Suppressor macrophage treated with lipopolysaccharide for 1 hour (primary cell): ENCODE results near the gene ADIPOR1.

Source experiments
- DNase-seq, 3 donors: peaks; one replicate each; pipeline ENCODE4 v3.0.0-alpha.2; 2020 to 2022

ADIPOR1 gene

GRCh38 chr1:202968895-202969295 lies 10.8 kb upstream of the ADIPOR1 start:
- peak; percentile 89 to 92 (median 90) for DNase-seq

- no peak for DNase-seq
Observed at GRCh38 chr1:202968351-202968750, 10.2 kb upstream of the ADIPOR1 start.

GRCh38 chr1:202967684-202968281 lies 9.7 kb upstream of the ADIPOR1 start:
- peak; percentile 58 to 70 (median 62) for DNase-seq

GRCh38 chr1:202966006-202966898 lies 8.1 kb upstream of the ADIPOR1 start:
- peak in 1 of 3 donors; percentile 51 for DNase-seq

- DNase-seq, result no peak
Observed at GRCh38 chr1:202965422-202965821, 7.3 kb upstream of the ADIPOR1 start.

GRCh38 chr1:202964791-202965410 lies 6.8 kb upstream of the ADIPOR1 start:
- DNase-seq, result no peak

- DNase-seq, result no peak
Observed at GRCh38 chr1:202961220-202961880, 3.2 kb upstream of the ADIPOR1 start.

- no peak for DNase-seq
Observed at GRCh38 chr1:202959276-202959620, 1.1 kb upstream of the ADIPOR1 start.

- DNase-seq, result no peak
Observed at GRCh38 chr1:202958544-202959275, 598 bp upstream of the ADIPOR1 start.

- DNase-seq, result no peak
Observed at GRCh38 chr1:202956969-202957368, 1.1 kb downstream of the ADIPOR1 start.

- no peak for DNase-seq
Observed at GRCh38 chr1:202954057-202954745, 3.9 kb downstream of the ADIPOR1 start.

GRCh38 chr1:202953392-202953791 lies 4.7 kb downstream of the ADIPOR1 start:
- no peak for DNase-seq

- DNase-seq, result peak; percentile 92 to 98 (median 97)
Observed at GRCh38 chr1:202952818-202953217, 5.3 kb downstream of the ADIPOR1 start.

- no peak for DNase-seq
Observed at GRCh38 chr1:202952099-202952498, 6.0 kb downstream of the ADIPOR1 start.

- no peak for DNase-seq
Observed at GRCh38 chr1:202951437-202951836, 6.7 kb downstream of the ADIPOR1 start.

- no peak for DNase-seq
Observed at GRCh38 chr1:202945483-202945882, 12.6 kb downstream of the ADIPOR1 start.

GRCh38 chr1:202944438-202944921 lies 13.6 kb downstream of the ADIPOR1 start:
- no peak for DNase-seq

- no peak for DNase-seq
Observed at GRCh38 chr1:202942426-202942825, 15.7 kb downstream of the ADIPOR1 start.

GRCh38 chr1:202941372-202941771 lies 16.7 kb downstream of the ADIPOR1 start:
- no peak for DNase-seq

- no peak for DNase-seq
Observed at GRCh38 chr1:202940561-202940960, 17.6 kb downstream of the ADIPOR1 start.

GRCh38 chr1:202938287-202938925 lies 19.7 kb downstream of the ADIPOR1 start:
- DNase-seq, result no peak
